Right lobe of liver (tissue), 6 donors: Measurements from ENCODE around the gene GPR141. TPM values are rescaled to one million over a fixed set of nuclear protein-coding genes. Genes with fewer than 3 reads are reported as not detected.
A peak's percentile ranks its signal among the peaks of the same experiment; 100 is the strongest.

Experiments
- ATAC-seq, 4 donors: fragments of 200-7000 bp; cut with Tn5 transposase; one replicate each; pipeline ENCODE4 v1.9.1; 2020; ENCODE audit warnings: mild to moderate bottlenecking in 4 of 4, moderate library complexity in 4 of 4
- DNase-seq, 3 donors: peaks; one replicate each; pipeline ENCODE4 v3.0.0-alpha.2; 2020
- H3K27ac ChIP-seq, 3 donors: fragments of 200-600 bp; one replicate each; pipeline ENCODE4 v1.8.0; 2022
- H3K27me3 ChIP-seq, 2 donors: fragments of 200-600 bp; one replicate each; pipeline ENCODE4 v1.8.0; 2022
- H3K36me3 ChIP-seq, 4 donors: fragments of 200-600 bp; sonication (generic) in 1 of 4; one replicate each; pipeline versions ENCODE4 v1.5.1 to v1.8.0; 2017 to 2022; ENCODE audit warnings: control low read depth in 1 of 4
- H3K4me1 ChIP-seq, 4 donors: fragments of 200-600 bp; sonication (generic) in 1 of 4; one replicate each; pipeline versions ENCODE4 v1.5.1 to v1.8.0; 2017 to 2022; ENCODE audit warnings: control low read depth in 1 of 4
- H3K4me3 ChIP-seq, 3 donors: fragments of 200-600 bp; one replicate each; pipeline ENCODE4 v1.8.0; 2022
- H3K9me3 ChIP-seq, 4 donors: fragments of 200-600 bp; sonication (generic) in 1 of 4; one replicate each; pipeline versions ENCODE4 v1.5.1 to v1.8.0; 2017 to 2022; ENCODE audit warnings: control low read depth in 1 of 4
- POLR2A ChIP-seq: fragments of 450-650 bp; IDR thresholded peaks from one replicate; pipeline ENCODE4 v1.6.1; 2017; ENCODE audit warnings: antibody characterized with exemption, mild to moderate bottlenecking
- WGBS: methylation state at CpG from one replicate; pipeline ENCODE4 v1.1.6; 2018; ENCODE audit warnings: low coverage, low lambda C conversion rate; ENCODE audit not compliant: insufficient coverage; ENCODE audit errors: missing lambda C conversion rate; 5-methylcytosine and 5-hydroxymethylcytosine counted together
- intact Hi-C, 2 donors: fragments of 100-400 bp; cut with DNase I; formaldehyde crosslinking; loops; one replicate each; pipeline versions ENCODE4 v1.11.2 to v1.14.1; 2022
- total RNA-seq, 6 experiments: library from RNA; depleted of rRNA in 2 of 6; stranded (reverse); fragments of >200 nt in 2 of 6; fragmentation: NEBNext Ultra II Directional in 3 of 6; extraction: Animal tissue kit (Norgen Biotek cat#: 25700) in 3 of 6; gene quantifications; one replicate each; pipeline versions ENCODE4 v1.1.0 to v1.2.4, GENCODE V29; 2016 to 2023
- TF ChIP-seq, protein P1 (sequence below), 4 donors: fragments of 200-600 bp in 3 of 4; fragments of 450-650 bp in 1 of 4; IDR thresholded peaks; one replicate each; pipeline versions ENCODE4 v1.5.1 to v1.8.0; 2016 to 2022; ENCODE audit warnings: antibody characterized with exemption in 4 of 4, mild to moderate bottlenecking in 2 of 4
- donor health status: DM: no; HTN: yes; CAD: no.
- donor health status: DM: no; HTN: no; CAD: no.
- donor health status: DM: no; HTN: no; CAD: no.
- donor health status: DM: no; HTN: yes; CAD: no.
- donor health status: DM: no; HTN: yes; CAD: no.

The GPR141 gene
- total RNA-seq, 6 experiments from 2014 or later, result 0.51 to 0.60 TPM; not detected in 4

DNA sequence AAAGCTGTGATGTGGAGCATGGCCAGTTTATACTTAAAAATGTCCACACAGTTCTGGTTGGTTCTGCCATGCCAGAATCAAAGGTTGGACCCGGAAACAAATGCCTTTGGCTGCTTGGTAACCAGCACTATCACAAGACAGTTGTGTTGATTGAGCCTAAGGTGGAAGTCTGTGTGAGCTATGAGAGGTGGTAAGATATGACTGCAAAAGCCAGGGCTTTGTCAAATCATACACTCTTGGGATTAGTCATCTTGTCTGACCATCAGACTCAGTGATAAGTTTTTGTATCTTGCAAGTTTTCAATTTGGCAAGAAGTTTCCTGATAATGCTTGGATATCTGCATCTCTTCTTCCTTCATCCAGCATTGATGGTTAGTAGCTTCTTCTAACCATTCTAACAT, 35.5 kb downstream of the GPR141 start:
- 33% methylated on average over 1 of the region's 1 CpG for WGBS
- ATAC-seq (no peak), DNase-seq (no peak)
- H3K9me3 ChIP-seq, result no peaks in the 10 kb centered on the region
- intact Hi-C loops, result no loop called here
- H3K36me3 ChIP-seq, result no peaks in the 10 kb centered on the region
- TF ChIP-seq POLR2A, result no peak
- TF ChIP-seq, protein P1, sequence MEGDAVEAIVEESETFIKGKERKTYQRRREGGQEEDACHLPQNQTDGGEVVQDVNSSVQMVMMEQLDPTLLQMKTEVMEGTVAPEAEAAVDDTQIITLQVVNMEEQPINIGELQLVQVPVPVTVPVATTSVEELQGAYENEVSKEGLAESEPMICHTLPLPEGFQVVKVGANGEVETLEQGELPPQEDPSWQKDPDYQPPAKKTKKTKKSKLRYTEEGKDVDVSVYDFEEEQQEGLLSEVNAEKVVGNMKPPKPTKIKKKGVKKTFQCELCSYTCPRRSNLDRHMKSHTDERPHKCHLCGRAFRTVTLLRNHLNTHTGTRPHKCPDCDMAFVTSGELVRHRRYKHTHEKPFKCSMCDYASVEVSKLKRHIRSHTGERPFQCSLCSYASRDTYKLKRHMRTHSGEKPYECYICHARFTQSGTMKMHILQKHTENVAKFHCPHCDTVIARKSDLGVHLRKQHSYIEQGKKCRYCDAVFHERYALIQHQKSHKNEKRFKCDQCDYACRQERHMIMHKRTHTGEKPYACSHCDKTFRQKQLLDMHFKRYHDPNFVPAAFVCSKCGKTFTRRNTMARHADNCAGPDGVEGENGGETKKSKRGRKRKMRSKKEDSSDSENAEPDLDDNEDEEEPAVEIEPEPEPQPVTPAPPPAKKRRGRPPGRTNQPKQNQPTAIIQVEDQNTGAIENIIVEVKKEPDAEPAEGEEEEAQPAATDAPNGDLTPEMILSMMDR (IDR thresholded peaks at IDR 0.05), result no peak
- H3K27me3 ChIP-seq, result no peaks in the 10 kb centered on the region
- no peaks in the 10 kb centered on the region for H3K4me1 ChIP-seq
- no peak overlapping the region for H3K4me3 ChIP-seq
- no peak overlapping the region for H3K27ac ChIP-seq

DNA sequence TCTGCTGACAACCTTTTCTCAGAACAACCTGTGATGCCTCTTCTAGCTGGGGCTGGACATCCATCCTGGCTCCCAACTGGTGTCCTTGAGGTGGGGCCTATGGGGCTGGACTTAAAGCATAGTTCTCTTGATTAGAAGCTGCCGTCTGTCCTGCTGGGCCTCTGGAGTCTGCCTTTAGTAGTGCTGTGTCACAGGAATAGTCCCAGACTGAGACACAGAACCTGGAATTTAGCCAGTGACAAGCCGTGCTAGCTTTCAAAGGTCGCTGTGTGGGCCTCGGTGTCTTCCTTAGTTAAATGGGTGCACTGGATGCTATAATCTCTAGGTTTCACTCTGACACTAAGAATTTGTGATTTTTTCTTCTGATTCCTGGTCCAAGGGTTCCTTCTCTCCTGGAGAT, 41.2 kb downstream of the GPR141 start:
- Histone ChIP-seq H3K27me3 (no peaks in the 10 kb centered on the region), H3K9me3 (no peaks in the 10 kb centered on the region), H3K36me3 (no peaks in the 10 kb centered on the region), H3K27ac (no peak overlapping the region), H3K4me3 (no peak overlapping the region), H3K4me1 (no peaks in the 10 kb centered on the region)
- 79% methylated on average over 2 of the region's 4 CpGs for WGBS
- intact Hi-C loops, result no loop called here
- no peak for TF ChIP-seq POLR2A
- TF ChIP-seq, protein P1 (IDR thresholded peaks at IDR 0.05), result no peak
- DNase-seq (no peak), ATAC-seq (no peak)

DNA sequence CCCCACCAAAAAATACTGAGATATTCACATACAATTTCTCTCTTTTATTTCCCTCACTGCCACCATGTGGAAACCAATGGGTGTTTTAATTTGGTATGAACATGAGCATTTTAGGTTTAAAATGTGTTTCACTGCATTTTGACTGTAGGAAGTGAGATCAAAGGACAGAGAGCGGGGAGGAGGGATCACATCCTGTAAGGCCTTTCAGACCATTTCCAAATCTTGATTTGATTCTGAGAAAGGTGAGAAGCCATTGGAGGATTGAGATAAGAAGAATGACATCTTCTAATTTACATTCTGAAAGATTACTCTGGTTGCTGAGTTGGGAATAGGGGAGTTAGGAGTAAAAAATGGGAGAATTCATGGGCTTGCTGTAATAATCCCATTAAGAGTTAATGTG, 42.5 kb downstream of the GPR141 start:
- H3K9me3 ChIP-seq, result no peaks in the 10 kb centered on the region
- TF ChIP-seq, protein P1 (IDR thresholded peaks at IDR 0.05), result no peak
- no peak for TF ChIP-seq POLR2A
- H3K36me3 ChIP-seq, result no peaks in the 10 kb centered on the region
- WGBS, result 67% methylated on average over 1 of the region's 1 CpG
- no peaks in the 10 kb centered on the region for H3K27me3 ChIP-seq
- H3K27ac ChIP-seq, result no peak overlapping the region
- no peak overlapping the region for H3K4me3 ChIP-seq
- no peaks in the 10 kb centered on the region for H3K4me1 ChIP-seq
- no peak for DNase-seq
- no peak for ATAC-seq
- intact Hi-C loops, result no loop called here

DNA sequence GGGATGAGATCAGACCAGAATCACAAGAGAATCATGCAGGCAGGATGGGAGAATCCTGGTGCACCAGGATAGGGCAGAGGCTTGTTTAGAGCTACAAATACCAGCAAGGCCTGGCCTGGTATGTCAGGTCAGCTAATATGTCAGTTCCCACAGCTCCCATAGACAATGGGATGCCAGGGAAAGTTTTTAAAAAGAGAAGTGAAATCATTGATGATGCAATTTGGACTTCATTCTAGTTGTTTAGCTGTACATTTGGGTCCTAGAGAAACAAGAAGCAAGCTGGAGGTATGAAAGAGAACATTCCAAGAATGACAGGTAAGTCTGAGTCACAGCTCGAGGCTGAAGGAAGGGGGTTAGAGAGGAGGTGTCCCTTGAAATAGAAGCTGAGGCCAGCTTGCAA, 45.2 kb downstream of the GPR141 start:
- Histone ChIP-seq H3K9me3 (no peaks in the 10 kb centered on the region), H3K4me3 (no peak overlapping the region), H3K27ac (no peak overlapping the region), H3K4me1 (peaks cover 0 to 4% (median 0%) of the 10 kb centered on the region in 4 donors), H3K36me3 (no peaks in the 10 kb centered on the region), H3K27me3 (no peaks in the 10 kb centered on the region)
- DNase-seq, result no peak
- intact Hi-C loops, result no loop called here
- ATAC-seq, result peak in 3 of 4 donors; percentile 31 to 52 (median 35)
- WGBS, result 6% methylated on average over 1 of the region's 1 CpG
- TF ChIP-seq, protein P1 (IDR thresholded peaks at IDR 0.05), result no peak
- TF ChIP-seq POLR2A, result no peak

DNA sequence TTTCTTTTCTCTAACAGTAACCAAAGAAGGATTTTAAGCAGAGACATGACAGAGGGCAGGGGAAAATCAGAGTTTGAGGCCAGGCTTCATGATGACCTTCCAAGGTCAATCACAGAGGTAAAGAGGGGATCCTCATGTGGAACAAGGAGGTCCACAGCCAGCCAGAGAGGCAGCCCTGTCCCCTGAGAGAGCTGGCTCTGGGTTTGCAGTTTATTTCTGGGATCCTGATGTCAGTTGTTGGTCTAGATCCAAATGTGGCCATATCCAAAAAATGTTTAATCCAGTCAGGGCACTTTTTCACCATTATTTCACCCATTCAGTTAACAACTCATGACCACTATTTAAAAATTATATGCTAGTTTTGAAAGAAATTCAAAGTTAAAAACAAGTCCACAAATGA, 45.6 kb downstream of the GPR141 start:
- Histone ChIP-seq H3K4me1 (peaks cover 0 to 4% (median 0%) of the 10 kb centered on the region in 4 donors), H3K36me3 (no peaks in the 10 kb centered on the region), H3K27me3 (no peaks in the 10 kb centered on the region), H3K27ac (no peak overlapping the region), H3K9me3 (no peaks in the 10 kb centered on the region), H3K4me3 (no peak overlapping the region)
- TF ChIP-seq POLR2A, result no peak
- TF ChIP-seq, protein P1 (IDR thresholded peaks at IDR 0.05), result no peak
- ATAC-seq (no peak), DNase-seq (no peak)
- intact Hi-C loops, result no loop called here
